ENCODE measurements around the gene DDIAS.
"Not testable (repeated sequence)": the region's sequence is repeated elsewhere in the genome, so short reads cannot be mapped to it uniquely, and the experiment has no call there.

Gene DDIAS

GRCh38 chr11:82962021-82962420, 60.5 kb downstream of the DDIAS start:
- in situ Hi-C loops (cut with HindIII; ENCODE audit: low sequenced_read_pairs): not testable (repeated sequence)

- in situ Hi-C loops (cut with HindIII; ENCODE audit: low sequenced_read_pairs): no loop called here
These were observed 65.8 kb downstream of the DDIAS start for GRCh38 chr11:82967381-82967780.

- in situ Hi-C loops (cut with HindIII; ENCODE audit: low sequenced_read_pairs): no loop called here
These were observed 68.3 kb downstream of the DDIAS start for GRCh38 chr11:82969811-82970210.

- in situ Hi-C loops (cut with HindIII; ENCODE audit: low sequenced_read_pairs): not testable (repeated sequence)
These were observed 69.1 kb downstream of the DDIAS start for GRCh38 chr11:82970507-82971083.

- in situ Hi-C loops (cut with HindIII; ENCODE audit: low sequenced_read_pairs): not testable (repeated sequence)
These were observed 70.0 kb downstream of the DDIAS start for GRCh38 chr11:82971519-82971946.

GRCh38 chr11:82972103-82972502, 70.6 kb downstream of the DDIAS start:
- in situ Hi-C loops (cut with HindIII; ENCODE audit: low sequenced_read_pairs): no loop called here

- in situ Hi-C loops (cut with HindIII; ENCODE audit: low sequenced_read_pairs): no loop called here
These were observed 72.6 kb downstream of the DDIAS start for GRCh38 chr11:82974135-82974534.

- in situ Hi-C loops (cut with HindIII; ENCODE audit: low sequenced_read_pairs): no loop called here
These were observed 73.3 kb downstream of the DDIAS start for GRCh38 chr11:82974851-82975250.

- in situ Hi-C loops (cut with HindIII; ENCODE audit: low sequenced_read_pairs): no loop called here
These were observed 74.3 kb downstream of the DDIAS start for GRCh38 chr11:82975882-82976281.

GRCh38 chr11:82976786-82977185, 75.2 kb downstream of the DDIAS start:
- in situ Hi-C loops (cut with HindIII; ENCODE audit: low sequenced_read_pairs): no loop called here

GRCh38 chr11:82978422-82979099, 77.0 kb downstream of the DDIAS start:
- in situ Hi-C loops (cut with HindIII; ENCODE audit: low sequenced_read_pairs): no loop called here

- in situ Hi-C loops (cut with HindIII; ENCODE audit: low sequenced_read_pairs): no loop called here
These were observed 78.3 kb downstream of the DDIAS start for GRCh38 chr11:82979824-82980223.

GRCh38 chr11:82980292-82980691, 78.8 kb downstream of the DDIAS start:
- in situ Hi-C loops (cut with HindIII; ENCODE audit: low sequenced_read_pairs): no loop called here

GRCh38 chr11:82980947-82981346, 79.4 kb downstream of the DDIAS start:
- in situ Hi-C loops (cut with HindIII; ENCODE audit: low sequenced_read_pairs): no loop called here

GRCh38 chr11:82981852-82982251, 80.3 kb downstream of the DDIAS start:
- in situ Hi-C loops (cut with HindIII; ENCODE audit: low sequenced_read_pairs): no loop called here
